ENCODE measurements around the gene PHF21A.

PHF21A gene

DNA sequence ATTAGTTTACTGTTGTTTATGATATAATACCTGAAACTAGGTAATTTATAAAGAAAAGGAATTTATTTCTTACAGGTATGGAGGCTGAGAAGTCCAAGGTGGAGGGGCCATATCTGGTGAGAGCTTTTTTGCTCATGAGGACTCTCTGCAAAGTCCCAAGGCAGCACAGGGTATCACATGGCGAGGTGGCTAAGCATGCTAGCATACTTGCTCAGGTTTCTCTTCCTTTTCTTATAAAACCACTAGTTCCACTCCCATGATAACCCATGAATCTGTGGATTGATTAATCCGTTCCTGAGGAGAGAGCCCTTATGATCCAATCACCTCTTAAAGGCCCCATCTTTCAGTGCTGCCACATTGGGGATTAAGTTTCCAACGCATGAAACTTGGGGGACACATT is 82.7 kb downstream of the PHF21A start:
- Histone ChIP-seq H3K36me3 (replicated peaks; ENCODE audit: low read depth, low read length) (peaks cover 5% of the 10 kb centered on the region), H2AFZ (ENCODE audit: low read depth, low read length) (no peak overlapping the region), H3K27me3 (ENCODE audit: low read depth, low read length) (no peaks in the 10 kb centered on the region), H3K4me3 (ENCODE audit: low read length) (no peak overlapping the region), H3K4me2 (ENCODE audit: low read length) (peak overlapping the region; percentile 52), H4K20me1 (ENCODE audit: insufficient read depth, low read length) (peaks cover 16% of the 10 kb centered on the region; the same call in 1 of the 2 replicates), H3K9ac (ENCODE audit: low read length) (no peak overlapping the region), H3K79me2 (ENCODE audit: low read length) (no peaks in the 10 kb centered on the region), H3K9me3 (ENCODE audit: insufficient read depth, low read length) (no peaks in the 10 kb centered on the region), H3K27ac (ENCODE audit: low read length) (peak overlapping the region; percentile 25; the same call in 1 of the 2 replicates), H3K4me1 (ENCODE audit: low read length) (peaks cover 14% of the 10 kb centered on the region)
- no peak for TF ChIP-seq EZH2phosphoT487 (IDR thresholded peaks at IDR 0.05; ENCODE audit: low read depth)
- TF ChIP-seq, protein P1, sequence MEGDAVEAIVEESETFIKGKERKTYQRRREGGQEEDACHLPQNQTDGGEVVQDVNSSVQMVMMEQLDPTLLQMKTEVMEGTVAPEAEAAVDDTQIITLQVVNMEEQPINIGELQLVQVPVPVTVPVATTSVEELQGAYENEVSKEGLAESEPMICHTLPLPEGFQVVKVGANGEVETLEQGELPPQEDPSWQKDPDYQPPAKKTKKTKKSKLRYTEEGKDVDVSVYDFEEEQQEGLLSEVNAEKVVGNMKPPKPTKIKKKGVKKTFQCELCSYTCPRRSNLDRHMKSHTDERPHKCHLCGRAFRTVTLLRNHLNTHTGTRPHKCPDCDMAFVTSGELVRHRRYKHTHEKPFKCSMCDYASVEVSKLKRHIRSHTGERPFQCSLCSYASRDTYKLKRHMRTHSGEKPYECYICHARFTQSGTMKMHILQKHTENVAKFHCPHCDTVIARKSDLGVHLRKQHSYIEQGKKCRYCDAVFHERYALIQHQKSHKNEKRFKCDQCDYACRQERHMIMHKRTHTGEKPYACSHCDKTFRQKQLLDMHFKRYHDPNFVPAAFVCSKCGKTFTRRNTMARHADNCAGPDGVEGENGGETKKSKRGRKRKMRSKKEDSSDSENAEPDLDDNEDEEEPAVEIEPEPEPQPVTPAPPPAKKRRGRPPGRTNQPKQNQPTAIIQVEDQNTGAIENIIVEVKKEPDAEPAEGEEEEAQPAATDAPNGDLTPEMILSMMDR (IDR thresholded peaks at IDR 0.05; ENCODE audit: low read depth, low read length), result no peak

DNA sequence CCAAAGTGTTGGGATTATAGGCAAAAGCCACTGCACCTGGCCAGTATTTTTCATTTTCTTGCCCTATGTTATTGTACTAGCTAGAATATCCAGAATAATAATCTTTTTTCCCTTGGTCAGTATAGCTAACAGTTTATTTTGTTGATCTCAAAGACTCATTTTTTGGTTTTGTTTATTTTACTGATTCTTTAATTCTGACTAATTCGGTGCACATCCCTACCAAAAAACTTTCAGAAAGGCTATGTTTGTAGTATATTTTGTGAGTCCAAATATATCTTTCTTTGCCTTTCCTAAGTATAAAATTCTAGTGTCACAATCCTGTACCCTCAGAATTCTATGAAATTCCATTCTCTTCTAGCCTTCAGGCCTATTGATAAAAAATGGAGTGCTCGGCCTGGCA is 84.3 kb downstream of the PHF21A start:
- no peak overlapping the region for H2AFZ ChIP-seq (ENCODE audit: low read depth, low read length)
- H4K20me1 ChIP-seq (ENCODE audit: insufficient read depth, low read length), result peaks cover 13% of the 10 kb centered on the region; the same call in 1 of the 2 replicates
- H3K36me3 ChIP-seq (replicated peaks; ENCODE audit: low read depth, low read length), result peaks cover 3% of the 10 kb centered on the region
- no peaks in the 10 kb centered on the region for H3K27me3 ChIP-seq (ENCODE audit: low read depth, low read length)
- TF ChIP-seq, protein P1 (IDR thresholded peaks at IDR 0.05; ENCODE audit: low read depth, low read length), result no peak
- no peak for TF ChIP-seq EZH2phosphoT487 (IDR thresholded peaks at IDR 0.05; ENCODE audit: low read depth)
- peaks cover 14% of the 10 kb centered on the region for H3K4me1 ChIP-seq (ENCODE audit: low read length)
- no peak overlapping the region for H3K27ac ChIP-seq (ENCODE audit: low read length)
- no peaks in the 10 kb centered on the region for H3K79me2 ChIP-seq (ENCODE audit: low read length)
- H3K9ac ChIP-seq (ENCODE audit: low read length), result no peak overlapping the region
- H3K4me2 ChIP-seq (ENCODE audit: low read length), result no peak overlapping the region
- no peaks in the 10 kb centered on the region for H3K9me3 ChIP-seq (ENCODE audit: insufficient read depth, low read length)
- no peak overlapping the region for H3K4me3 ChIP-seq (ENCODE audit: low read length)

DNA sequence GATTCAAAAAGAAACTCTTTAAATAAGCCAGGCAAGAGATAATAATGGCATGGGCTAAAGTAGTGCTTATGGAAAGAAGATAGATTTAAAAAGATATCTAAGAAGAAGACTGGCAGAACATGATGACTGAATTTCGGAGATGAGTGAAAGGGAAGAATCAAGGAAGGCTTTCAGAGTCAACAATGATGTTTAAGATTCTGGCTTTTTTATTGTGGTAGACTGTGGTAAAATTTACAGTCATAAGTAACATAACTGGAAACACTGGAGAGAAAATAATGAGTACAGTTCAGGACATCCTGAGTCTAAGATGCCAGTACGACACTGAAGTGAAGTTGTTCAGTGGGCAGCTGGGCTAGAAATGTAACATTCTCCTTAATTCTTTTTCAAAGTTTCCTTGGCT is 85.2 kb downstream of the PHF21A start:
- no peaks in the 10 kb centered on the region for H3K9me3 ChIP-seq (ENCODE audit: insufficient read depth, low read length)
- no peak overlapping the region for H3K27ac ChIP-seq (ENCODE audit: low read length)
- no peaks in the 10 kb centered on the region for H3K79me2 ChIP-seq (ENCODE audit: low read length)
- no peaks in the 10 kb centered on the region for H3K27me3 ChIP-seq (ENCODE audit: low read depth, low read length)
- H2AFZ ChIP-seq (ENCODE audit: low read depth, low read length), result no peak overlapping the region
- no peak overlapping the region for H3K9ac ChIP-seq (ENCODE audit: low read length)
- no peak overlapping the region for H3K4me2 ChIP-seq (ENCODE audit: low read length)
- peaks cover 14% of the 10 kb centered on the region for H3K4me1 ChIP-seq (ENCODE audit: low read length)
- TF ChIP-seq, protein P1 (IDR thresholded peaks at IDR 0.05; ENCODE audit: low read depth, low read length), result no peak
- no peak for TF ChIP-seq EZH2phosphoT487 (IDR thresholded peaks at IDR 0.05; ENCODE audit: low read depth)
- H4K20me1 ChIP-seq (ENCODE audit: insufficient read depth, low read length), result peaks cover 13% of the 10 kb centered on the region; the same call in 1 of the 2 replicates
- peaks cover 3% of the 10 kb centered on the region for H3K36me3 ChIP-seq (replicated peaks; ENCODE audit: low read depth, low read length)
- H3K4me3 ChIP-seq (ENCODE audit: low read length), result no peak overlapping the region

DNA sequence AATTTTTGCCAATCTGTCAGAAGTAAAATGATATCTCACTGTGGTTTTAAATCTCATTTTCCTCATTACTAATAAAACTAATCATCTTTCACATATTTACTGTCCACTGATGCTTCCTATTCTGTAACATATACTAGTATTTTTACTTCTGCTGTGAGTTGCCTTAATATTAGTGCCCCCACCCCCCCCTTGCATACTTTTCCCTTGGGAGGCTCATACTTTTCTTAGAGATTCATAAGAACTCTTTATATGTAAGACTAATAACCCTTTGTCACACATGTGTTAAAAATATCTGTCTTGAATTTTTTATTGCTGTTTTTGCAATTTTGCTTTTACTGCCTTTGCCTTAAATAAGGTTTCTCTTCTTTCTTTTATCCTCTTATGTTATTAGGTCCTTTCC is 87.2 kb downstream of the PHF21A start:
- Histone ChIP-seq H3K9me3 (ENCODE audit: insufficient read depth, low read length) (no peaks in the 10 kb centered on the region), H3K79me2 (ENCODE audit: low read length) (no peaks in the 10 kb centered on the region), H3K4me3 (ENCODE audit: low read length) (no peak overlapping the region), H3K27me3 (ENCODE audit: low read depth, low read length) (no peaks in the 10 kb centered on the region), H3K27ac (ENCODE audit: low read length) (no peak overlapping the region), H3K4me1 (ENCODE audit: low read length) (peaks cover 12% of the 10 kb centered on the region), H3K36me3 (replicated peaks; ENCODE audit: low read depth, low read length) (peaks cover 3% of the 10 kb centered on the region), H3K4me2 (ENCODE audit: low read length) (no peak overlapping the region), H3K9ac (ENCODE audit: low read length) (no peak overlapping the region), H2AFZ (ENCODE audit: low read depth, low read length) (no peak overlapping the region), H4K20me1 (ENCODE audit: insufficient read depth, low read length) (peaks cover 4% of the 10 kb centered on the region; the same call in 1 of the 2 replicates)
- TF ChIP-seq, protein P1 (IDR thresholded peaks at IDR 0.05; ENCODE audit: low read depth, low read length), result no peak
- TF ChIP-seq EZH2phosphoT487 (IDR thresholded peaks at IDR 0.05; ENCODE audit: low read depth), result no peak

All from OCI-LY3 (cell line).